Stimulated activated CD8-positive, alpha-beta memory T cell treated with anti-CD3 and anti-CD28 coated beads, Interleukin-4, amount 100 ng/mL, for 1 hour (primary cell): ENCODE data around the gene GRM7.

ENCODE experiments used
- DNase-seq, 2 donors: peaks; one replicate each; pipeline ENCODE4 v3.0.0-alpha.2; 2020; ENCODE audit warnings: low read depth in 2 of 2, low spot score in 1 of 2

Gene GRM7

DNA sequence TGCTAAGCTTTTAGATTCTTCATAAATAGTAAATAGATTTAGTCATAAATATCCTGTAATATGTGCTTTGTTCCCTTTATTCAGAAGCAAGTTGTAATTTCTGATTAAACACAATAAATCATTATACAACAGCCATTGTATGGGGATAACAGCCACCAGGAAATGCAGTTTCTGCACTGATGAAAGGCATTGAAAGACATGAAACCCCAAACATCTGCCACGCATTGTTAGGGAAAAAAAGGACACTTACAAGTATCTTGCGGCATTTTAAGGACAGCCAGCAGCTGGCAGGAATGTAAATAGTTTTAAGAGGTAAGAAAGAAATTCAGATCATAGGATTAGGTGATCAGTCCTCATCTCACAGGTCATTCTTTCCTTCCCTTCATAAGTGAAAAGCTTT, 839.6 kb downstream of the GRM7 start:
- no peak for DNase-seq

GRCh38 chr3:7700977-7701376, 840.1 kb downstream of the GRM7 start:
- DNase-seq, result no peak

DNA sequence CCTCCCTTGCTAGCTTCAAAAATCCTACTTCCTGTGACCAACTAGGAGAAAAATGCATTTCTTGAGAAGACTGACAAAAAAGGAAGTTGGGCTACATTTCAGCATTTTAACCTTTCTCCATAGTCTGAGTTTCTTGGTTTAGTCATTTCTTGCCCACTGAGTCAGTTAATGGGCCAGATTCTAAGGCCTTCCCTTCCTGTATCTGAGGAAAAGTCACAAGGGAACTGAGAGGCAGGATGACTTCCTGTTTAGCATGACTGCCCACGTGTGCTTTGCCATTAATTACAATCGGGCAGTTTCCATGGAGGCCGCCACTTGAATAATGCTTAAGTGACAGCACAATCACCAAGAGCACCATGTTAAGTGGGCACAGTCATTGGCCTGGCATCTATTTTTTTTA, 846.3 kb downstream of the GRM7 start:
- no peak for DNase-seq

GRCh38 chr3:7709376-7710082, 848.6 kb downstream of the GRM7 start:
- DNase-seq, result no peak

DNA sequence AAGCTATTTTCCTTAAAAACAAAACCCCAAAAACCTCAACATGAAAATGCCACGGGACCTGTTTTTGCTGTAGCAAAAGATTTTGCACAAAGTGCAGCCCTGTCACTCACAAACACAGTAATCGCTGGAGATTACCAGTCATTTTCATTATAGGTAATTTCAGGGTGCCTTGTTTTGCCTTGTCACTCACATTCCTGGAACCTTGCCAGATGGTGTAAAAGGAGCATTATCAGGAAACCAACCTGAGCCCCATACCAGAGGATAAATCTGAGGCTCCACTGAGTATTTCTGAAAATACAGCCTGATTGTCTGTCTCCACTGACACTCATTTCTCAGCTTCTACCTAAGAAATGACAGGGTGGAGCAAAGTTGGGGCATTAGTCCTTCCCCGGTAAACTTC, 849.4 kb downstream of the GRM7 start:
- no peak for DNase-seq

GRCh38 chr3:7713724-7714123, 852.8 kb downstream of the GRM7 start:
- no peak for DNase-seq

DNA sequence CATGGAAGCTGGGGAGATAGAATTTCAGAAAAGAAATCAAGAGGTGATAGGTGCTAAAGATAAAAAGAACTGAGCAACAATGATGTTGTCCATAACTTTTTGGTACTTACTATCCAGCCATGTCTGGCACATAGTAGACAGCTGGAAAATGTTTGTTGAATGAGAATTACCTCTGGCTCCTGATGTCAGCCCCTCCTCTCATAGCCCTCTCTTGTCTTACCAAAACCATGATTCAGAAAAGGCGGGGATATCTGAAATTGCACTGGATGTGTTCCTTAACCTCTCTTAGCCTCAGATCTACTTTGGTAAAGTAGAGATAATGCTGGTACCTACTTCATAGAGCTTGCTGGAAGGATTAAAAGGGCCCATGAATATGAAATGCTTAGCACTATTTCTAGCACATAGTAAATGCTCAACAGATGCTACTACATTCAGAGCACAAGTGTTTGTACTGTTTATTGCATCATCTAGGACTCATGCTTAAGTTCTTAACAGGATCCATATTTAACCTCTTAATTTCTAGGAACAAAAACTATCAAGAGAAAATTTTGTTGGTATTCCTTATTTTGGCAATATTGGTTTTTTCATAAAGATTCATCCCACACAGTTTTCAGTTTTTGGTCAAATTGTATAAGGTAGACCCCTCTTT, 859.9 kb downstream of the GRM7 start:
- no peak for DNase-seq

DNA sequence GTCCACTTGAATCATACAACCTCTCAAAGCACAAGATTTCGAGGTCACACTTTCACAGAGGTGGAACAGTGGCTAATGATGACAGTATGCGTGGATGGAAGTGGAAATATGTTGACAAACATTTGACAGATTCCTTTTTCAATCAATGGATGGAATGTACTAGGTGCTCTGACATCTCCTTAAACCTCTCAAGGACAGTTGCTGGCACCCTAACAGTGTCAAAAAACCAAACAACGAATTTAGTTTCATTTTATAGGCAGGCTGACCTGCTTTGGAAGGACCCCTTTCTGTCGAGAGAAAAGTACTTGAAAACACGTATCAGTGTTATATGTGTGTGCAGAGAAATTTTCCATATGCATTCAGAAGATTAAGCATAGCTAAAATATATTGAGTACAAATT, 861.0 kb downstream of the GRM7 start:
- no peak for DNase-seq

DNA sequence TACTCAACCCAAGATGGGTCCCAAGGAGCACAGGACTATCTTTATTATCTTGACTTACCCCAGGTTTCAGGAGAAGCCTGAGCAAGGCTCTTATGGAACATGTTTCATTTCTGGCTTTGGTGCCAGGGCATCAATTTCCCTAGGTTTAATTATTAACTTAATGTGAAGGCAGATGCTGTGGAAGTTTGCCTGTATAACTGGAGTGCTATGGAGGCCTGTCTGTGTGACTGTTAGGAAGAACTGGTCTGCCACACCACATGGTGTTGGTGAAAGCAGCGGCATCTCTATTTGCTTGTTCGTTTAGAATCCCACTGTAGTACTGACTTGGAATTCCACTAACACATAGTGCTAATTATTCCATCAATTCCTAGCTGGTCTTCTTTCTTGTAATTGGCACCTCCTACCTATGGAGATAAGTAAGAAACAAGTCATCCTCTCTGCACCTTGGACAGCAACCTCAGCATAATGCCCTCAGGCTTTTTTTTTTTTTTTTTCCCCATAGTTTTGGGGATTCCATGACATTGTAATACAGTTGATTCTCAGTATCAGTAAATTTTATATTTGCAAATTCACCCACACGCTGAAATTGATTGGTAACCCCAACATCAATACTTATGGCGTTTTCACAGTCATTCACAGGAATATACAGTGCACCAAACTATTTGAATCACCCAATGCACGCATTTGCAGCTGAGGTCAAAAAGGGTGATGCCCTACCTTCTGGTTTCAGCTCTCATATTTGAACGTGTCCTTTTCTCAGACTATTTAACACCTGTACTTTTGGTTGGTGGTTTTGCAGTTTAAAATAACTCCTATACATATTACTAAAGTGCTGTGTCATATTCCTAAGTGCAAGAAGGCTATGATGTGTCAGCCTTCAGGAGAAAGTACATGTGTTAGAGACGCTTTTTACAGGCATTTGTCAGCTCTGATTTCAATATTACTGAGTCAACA, 867.9 kb downstream of the GRM7 start:
- no peak for DNase-seq

DNA sequence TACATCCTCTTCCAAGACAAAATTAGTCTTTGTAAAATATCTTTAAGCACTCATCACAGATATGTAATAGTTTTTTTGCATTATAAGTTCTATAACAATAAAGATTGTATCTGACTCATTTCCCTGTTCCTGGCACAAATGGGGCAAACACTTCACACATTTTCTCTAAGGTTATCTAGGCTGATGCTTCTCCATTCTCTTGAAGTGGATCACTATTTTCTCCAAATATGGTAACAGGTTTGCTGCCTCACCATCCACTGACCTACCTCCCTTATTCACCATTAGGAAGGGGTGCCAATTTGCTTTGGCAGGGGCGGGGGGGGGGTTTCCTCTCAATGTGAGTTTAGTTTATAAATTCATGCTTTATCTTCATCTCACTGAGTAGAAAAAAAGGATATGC, 873.0 kb downstream of the GRM7 start:
- no peak for DNase-seq

- no peak for DNase-seq
Measured at GRCh38 chr3:7734456-7734855, 873.5 kb downstream of the GRM7 start.

GRCh38 chr3:7737263-7737662, 876.3 kb downstream of the GRM7 start:
- no peak for DNase-seq

- no peak for DNase-seq
Measured at GRCh38 chr3:7739754-7740153, 878.8 kb downstream of the GRM7 start.

- no peak for DNase-seq
Measured at GRCh38 chr3:7740458-7740857, 879.5 kb downstream of the GRM7 start.

- DNase-seq, result no peak
Measured at GRCh38 chr3:7744850-7745249, 883.9 kb downstream of the GRM7 start.

DNA sequence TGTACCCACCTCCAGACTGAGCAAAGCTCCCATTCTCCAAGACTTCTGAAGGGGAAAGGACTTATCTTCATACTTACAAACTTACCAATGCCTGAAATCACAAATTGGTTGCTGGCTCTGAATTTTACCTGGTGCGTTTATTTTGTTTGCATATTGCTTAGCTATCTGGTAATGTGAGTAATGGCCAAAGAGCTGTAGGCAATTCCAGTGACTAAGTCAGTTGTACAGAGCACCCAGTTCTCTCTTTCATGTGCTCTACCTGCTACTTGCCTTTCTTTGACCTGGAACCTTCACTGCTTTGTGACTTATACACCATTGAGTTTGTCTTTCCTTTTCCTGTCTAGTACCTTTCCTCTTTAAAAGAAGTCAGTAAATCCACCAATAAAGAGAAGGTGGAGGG, 884.8 kb downstream of the GRM7 start:
- DNase-seq, result no peak

- DNase-seq, result no peak
Measured at GRCh38 chr3:7749931-7750695, 889.2 kb downstream of the GRM7 start.

- DNase-seq, result no peak
Measured at GRCh38 chr3:7752005-7752404, 891.1 kb downstream of the GRM7 start.

DNA sequence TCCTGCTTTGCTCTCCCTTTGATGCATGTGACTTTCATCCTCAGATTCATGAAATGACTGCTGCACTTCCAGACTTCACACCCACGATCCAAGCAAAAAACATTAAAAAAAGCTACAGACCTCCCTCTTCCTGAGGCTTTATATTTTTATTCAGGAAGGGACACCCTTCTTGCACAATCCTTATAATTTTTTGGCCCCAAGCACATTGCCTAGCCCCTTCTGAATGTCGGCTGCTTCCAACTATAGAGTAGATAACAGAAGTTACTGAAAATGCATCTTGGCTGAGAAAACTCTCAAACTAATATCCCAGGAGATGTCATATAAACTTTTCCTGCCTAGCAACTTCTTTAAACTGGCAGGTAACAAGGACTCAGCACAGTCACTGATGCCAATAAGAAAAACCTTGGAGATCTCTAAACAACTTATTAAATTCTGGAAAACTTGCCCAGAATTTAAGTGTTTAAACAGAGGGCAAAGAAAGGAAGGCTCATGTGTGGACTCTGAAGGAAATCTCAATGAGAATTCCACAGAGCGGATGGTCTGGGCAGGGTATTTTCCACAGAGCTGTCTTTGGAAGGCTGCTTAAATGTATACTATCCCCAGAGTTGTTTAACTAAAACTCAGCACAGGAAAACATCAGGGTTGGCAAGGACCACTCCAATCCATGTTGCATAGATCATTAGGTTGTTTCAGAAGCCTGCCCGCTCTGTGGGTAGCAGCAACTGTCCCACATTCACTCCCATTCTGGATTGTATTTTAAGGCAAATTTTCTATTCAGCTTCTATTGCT, 893.9 kb downstream of the GRM7 start:
- DNase-seq, result no peak

DNA sequence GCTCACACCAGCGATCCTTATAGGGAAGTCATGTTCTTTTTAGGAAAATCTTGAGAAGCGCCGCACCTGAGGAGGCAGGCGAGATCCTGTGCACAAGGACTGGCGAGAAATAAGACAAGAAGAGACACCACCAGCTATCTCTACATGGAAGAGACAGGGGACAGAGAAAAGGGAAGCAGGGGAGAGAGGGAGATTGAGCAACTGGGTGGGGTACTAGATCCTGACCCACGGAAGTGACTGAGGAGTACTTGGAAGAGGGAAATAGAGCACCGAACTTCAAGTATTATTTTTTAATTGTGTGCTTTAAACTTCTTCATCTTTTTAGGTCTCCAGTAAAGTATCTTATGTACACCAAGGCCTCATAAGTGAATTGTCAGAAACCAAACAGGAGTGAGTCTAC, 898.7 kb downstream of the GRM7 start:
- DNase-seq, result no peak
